Measurements from ENCODE around the gene MOCOS.

MOCOS gene

GRCh38 chr18:36308711-36309435, 121.6 kb downstream of the MOCOS start:
- no peak for DNase-seq

- DNase-seq: peak; percentile 92
Observed at GRCh38 chr18:36309436-36310391, 122.4 kb downstream of the MOCOS start.

DNA sequence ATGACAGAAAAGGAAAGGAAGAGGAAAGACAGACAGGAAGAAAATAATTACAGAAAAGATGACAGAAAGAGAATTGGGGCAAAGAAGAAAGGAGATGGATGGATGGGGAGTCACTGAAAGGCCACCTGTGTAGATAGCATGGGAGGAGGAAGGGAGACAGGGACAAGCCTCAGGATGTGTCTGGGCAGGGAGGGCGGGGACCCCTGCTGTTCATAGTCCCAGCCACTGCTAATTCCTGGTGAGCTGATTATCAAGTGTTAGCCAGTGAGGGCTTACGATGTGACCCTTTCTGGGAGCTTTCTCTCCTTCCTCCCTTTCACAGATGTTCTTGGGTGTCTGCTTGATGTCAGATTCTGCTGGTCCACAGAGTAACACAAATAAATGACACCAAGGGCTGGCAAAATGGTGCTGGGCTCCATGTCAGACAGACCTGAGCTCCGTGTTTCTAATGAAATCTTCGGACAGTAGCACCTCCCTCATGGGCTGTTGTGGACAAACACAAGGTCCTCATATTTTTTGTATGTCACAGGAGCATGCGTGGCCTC, 123.8 kb downstream of the MOCOS start:
- DNase-seq: no peak

- no peak for DNase-seq
Observed at GRCh38 chr18:36312806-36313395, 125.6 kb downstream of the MOCOS start.

DNA sequence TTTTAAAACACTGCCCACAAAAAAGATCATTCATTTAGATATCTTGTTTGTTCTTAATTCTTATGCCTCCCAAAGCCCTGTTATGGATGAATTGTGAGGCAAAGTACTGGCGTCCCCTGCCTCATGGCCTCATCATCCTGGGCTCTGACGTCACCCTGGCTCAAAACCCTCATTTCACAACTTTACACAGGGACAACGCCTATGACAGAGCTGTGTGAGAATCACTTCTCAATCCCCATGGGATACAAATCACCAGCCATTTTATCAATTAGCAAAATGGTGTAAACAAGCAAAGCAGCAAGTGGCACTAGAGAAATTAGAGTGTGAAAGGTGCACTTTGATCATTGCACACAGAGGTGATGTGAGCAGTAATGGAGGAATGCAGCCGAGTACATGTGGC, 126.8 kb downstream of the MOCOS start:
- no peak for DNase-seq

- peak; percentile 59 for DNase-seq
Observed at GRCh38 chr18:36314754-36315153, 127.5 kb downstream of the MOCOS start.

DNA sequence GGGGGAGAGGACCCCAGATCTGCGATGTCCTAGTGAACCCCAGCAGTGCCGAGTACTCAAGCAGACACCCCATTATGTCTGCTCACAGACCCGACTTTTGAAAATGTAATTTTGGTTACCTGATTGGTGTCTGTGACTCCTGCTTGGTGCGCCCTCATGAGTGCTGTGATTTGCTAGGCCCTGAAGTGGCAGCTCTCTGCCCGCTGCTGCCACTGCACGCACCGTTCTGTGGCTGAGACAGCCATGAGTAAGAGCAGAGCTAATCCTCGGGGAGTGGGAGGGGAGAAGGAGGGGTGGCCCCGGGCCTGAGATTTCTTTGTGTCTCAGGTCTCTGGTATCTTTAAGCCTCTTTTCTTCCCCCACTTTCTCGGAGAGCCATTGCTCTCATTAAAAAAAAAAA, 128.4 kb downstream of the MOCOS start:
- peak; percentile 56 for DNase-seq

GRCh38 chr18:36316246-36316645, 128.9 kb downstream of the MOCOS start:
- DNase-seq: no peak

Data from amniotic stem cell (primary cell).